B cell (primary cell): ENCODE data around the gene DOCK4.

Experiments
- EZH2 ChIP-seq: IDR thresholded peaks from 2 replicates; pipeline ENCODE4 v1.6.1; 2012; ENCODE audit warnings: borderline replicate concordance, low read depth, mild to moderate bottlenecking, moderate library complexity, low read length; ENCODE audit not compliant: insufficient read depth, poor library complexity, severe bottlenecking
- TF ChIP-seq, protein P1 (sequence below): fragments of 200-600 bp; IDR thresholded peaks from one replicate; pipeline ENCODE4 v1.8.0; 2022; ENCODE audit warnings: antibody characterized with exemption, mild to moderate bottlenecking

DNA sequence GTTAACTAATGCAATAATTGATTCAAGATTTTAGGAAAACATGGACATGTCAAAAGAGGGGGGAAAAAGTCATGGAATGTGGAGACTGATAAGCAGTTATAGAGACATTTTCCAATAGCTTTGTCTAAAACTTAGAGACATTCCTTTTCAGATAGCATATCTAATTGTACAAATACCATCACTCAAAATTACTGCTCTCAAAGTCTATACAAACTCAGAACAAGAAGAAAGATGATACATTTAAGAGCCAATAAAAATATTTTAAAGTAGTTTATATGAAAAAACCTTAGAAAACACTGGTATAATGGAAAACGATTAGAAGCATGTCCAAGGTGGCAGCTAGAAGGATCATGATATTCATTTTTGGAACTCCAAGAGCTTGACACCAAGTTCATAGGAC is 146.5 kb downstream of the DOCK4 start:
- TF ChIP-seq, protein P1, sequence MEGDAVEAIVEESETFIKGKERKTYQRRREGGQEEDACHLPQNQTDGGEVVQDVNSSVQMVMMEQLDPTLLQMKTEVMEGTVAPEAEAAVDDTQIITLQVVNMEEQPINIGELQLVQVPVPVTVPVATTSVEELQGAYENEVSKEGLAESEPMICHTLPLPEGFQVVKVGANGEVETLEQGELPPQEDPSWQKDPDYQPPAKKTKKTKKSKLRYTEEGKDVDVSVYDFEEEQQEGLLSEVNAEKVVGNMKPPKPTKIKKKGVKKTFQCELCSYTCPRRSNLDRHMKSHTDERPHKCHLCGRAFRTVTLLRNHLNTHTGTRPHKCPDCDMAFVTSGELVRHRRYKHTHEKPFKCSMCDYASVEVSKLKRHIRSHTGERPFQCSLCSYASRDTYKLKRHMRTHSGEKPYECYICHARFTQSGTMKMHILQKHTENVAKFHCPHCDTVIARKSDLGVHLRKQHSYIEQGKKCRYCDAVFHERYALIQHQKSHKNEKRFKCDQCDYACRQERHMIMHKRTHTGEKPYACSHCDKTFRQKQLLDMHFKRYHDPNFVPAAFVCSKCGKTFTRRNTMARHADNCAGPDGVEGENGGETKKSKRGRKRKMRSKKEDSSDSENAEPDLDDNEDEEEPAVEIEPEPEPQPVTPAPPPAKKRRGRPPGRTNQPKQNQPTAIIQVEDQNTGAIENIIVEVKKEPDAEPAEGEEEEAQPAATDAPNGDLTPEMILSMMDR: no peak
- TF ChIP-seq EZH2: no peak
